ENCODE data around the gene FNDC3B. TPM values are rescaled to one million over a fixed set of nuclear protein-coding genes. Genes with fewer than 3 reads are reported as not detected.

Gene FNDC3B
- total and polyA plus RNA-seq, 2 of the 8 experiments (the other 6 are each of a cell fraction or from before 2014, with no cell fraction given): 14.1 to 44.4 TPM

- Histone ChIP-seq H2AK5ac (ENCODE audit: low read depth, low read length) (no peak overlapping the region), H2BK5ac (ENCODE audit: low read depth, low read length) (no peak overlapping the region), H3K4me2 (ENCODE audit: insufficient read depth in 1 of 2, low read depth in 2 of 2, low read length in 2 of 2) (no peak overlapping the region), H3K23me2 (ENCODE audit: low read depth, low read length) (no peaks in the 10 kb centered on the region), H4K91ac (replicated peaks; ENCODE audit: insufficient read length, low read length) (no peak overlapping the region), H3K9ac (replicated peaks in 1 of 4; ENCODE audit: extremely low read depth in 1 of 4, low read depth in 3 of 4, low read length in 3 of 4) (no peak overlapping the region), H2BK120ac (replicated peaks; ENCODE audit: low read depth, low read length) (no peak overlapping the region), H3K36me3 (ENCODE audit: control insufficient read depth in 2 of 4, insufficient read depth in 4 of 4, low read length in 3 of 4) (peaks cover 0 to 15% (median 6%) of the 10 kb centered on the region in 4 experiments; a peak in 6 of 8 replicates), H3K14ac (ENCODE audit: insufficient read length) (no peak overlapping the region), H3K4ac (replicated peaks; ENCODE audit: insufficient read length, low read depth, low read length) (no peak overlapping the region), H3K27me3 (replicated peaks in 1 of 4; ENCODE audit: control insufficient read depth in 3 of 4, extremely low read depth in 1 of 4, insufficient read depth in 3 of 4, low read length in 3 of 4) (no peaks in the 10 kb centered on the region), H4K5ac (ENCODE audit: insufficient read length, low read depth, low read length) (no peak overlapping the region), H3K4me3 (ENCODE audit: extremely low read depth in 1 of 4, insufficient read depth in 2 of 4, low read depth in 3 of 4, low read length in 4 of 4) (no peak overlapping the region), H3K79me1 (ENCODE audit: low read depth, low read length) (no peaks in the 10 kb centered on the region), H2BK12ac (ENCODE audit: low read depth, low read length) (no peak overlapping the region), H3K79me2 (ENCODE audit: control insufficient read depth in 1 of 2, insufficient read depth in 2 of 2, low read length in 2 of 2) (no peaks in the 10 kb centered on the region), H3K56ac (replicated peaks; ENCODE audit: insufficient read length, low read depth, low read length) (no peak overlapping the region), H2AFZ (ENCODE audit: low read length) (no peak overlapping the region), H3K23ac (ENCODE audit: insufficient read length) (no peak overlapping the region), H4K20me1 (replicated peaks in 1 of 2; ENCODE audit: control insufficient read depth in 1 of 2, insufficient read depth in 2 of 2, low read length in 2 of 2) (no peaks in the 10 kb centered on the region), H2BK20ac (ENCODE audit: low read length) (no peak overlapping the region), H4K8ac (ENCODE audit: extremely low read depth, insufficient read depth, low read length) (no peak overlapping the region), H3K9me3 (ENCODE audit: insufficient read depth in 2 of 2, low read depth in 1 of 2, low read length in 1 of 2) (peaks cover 0 to 4% of the 10 kb centered on the region in 2 experiments; a peak in 1 of 4 replicates), H3K27ac (ENCODE audit: low read depth, low read length) (no peak overlapping the region), H2BK15ac (ENCODE audit: low read length) (no peak overlapping the region), H3K4me1 (replicated peaks in 1 of 4; ENCODE audit: control insufficient read depth in 3 of 4, insufficient read depth in 4 of 4, low read length in 3 of 4) (no peaks in the 10 kb centered on the region), H3K18ac (ENCODE audit: extremely low read depth, low read length) (no peak overlapping the region)
- CTCF ChIA-PET (ENCODE audit: partially characterized antibody): interaction anchor here (1.2 kb wide), 1 partner anchor 116 kb away, joined by 3 read pairs; no protein-coding TSS in a partner anchor
- POLR2A ChIA-PET (ENCODE audit: partially characterized antibody): no interaction called here
- DNase-seq (ENCODE audit: low read depth in 1 of 2, low spot score in 2 of 2) (no peak), FAIRE-seq (no peak)
- TF ChIP-seq FOSL1 (IDR thresholded peaks at IDR 0.05; ENCODE audit: insufficient read depth, low read depth, low read length) (no peak), KDM5A (IDR thresholded peaks at IDR 0.05; ENCODE audit: low read length) (no peak), EP300 (IDR thresholded peaks at IDR 0.05; ENCODE audit: borderline replicate concordance in 1 of 2, low read depth in 2 of 2, low read length in 2 of 2) (no peak), NRF1 (IDR thresholded peaks at IDR 0.05; ENCODE audit: low read depth, low read length) (no peak), SP1 (IDR thresholded peaks at IDR 0.05; ENCODE audit: low read depth, low read length) (no peak), SIX5 (IDR thresholded peaks at IDR 0.05; ENCODE audit: low read depth, low read length) (no peak), KDM1A (IDR thresholded peaks at IDR 0.05; ENCODE audit: borderline replicate concordance, low read length) (no peak), POLR2A (IDR thresholded peaks at IDR 0.05; ENCODE audit: control extremely low read depth in 1 of 2, low read depth in 2 of 2, low read length in 2 of 2) (no peak), ZNF274 (IDR thresholded peaks at IDR 0.05; ENCODE audit: borderline replicate concordance, extremely low read depth, low read length) (no peak), CTBP2 (IDR thresholded peaks at IDR 0.05; ENCODE audit: borderline replicate concordance, insufficient read depth, insufficient read length, low read length) (no peak), NANOG (IDR thresholded peaks at IDR 0.05; ENCODE audit: insufficient read depth, low read depth, low read length, poor library complexity, severe bottlenecking) (no peak), SIN3A (conservative IDR thresholded peaks at IDR 0.05 in 1 of 2, IDR thresholded peaks at IDR 0.05 in 1 of 2; ENCODE audit: low read depth in 1 of 2, low read length in 2 of 2) (no peak), TEAD4 (IDR thresholded peaks at IDR 0.05; ENCODE audit: low read depth, low read length) (no peak), PHF8 (conservative IDR thresholded peaks at IDR 0.05; ENCODE audit: low read depth, low read length) (no peak)
- WGBS, 2 experiments (ENCODE audit: extremely low coverage in 1 of 2, insufficient coverage in 1 of 2, insufficient read length in 1 of 2, insufficient replicate concordance in 2 of 2, low coverage in 1 of 2, low lambda C conversion rate in 2 of 2, missing lambda C conversion rate in 1 of 2): 89% methylated on average over 2 of the region's 2 CpGs; no CpG with 5 or more reads in 1 of the 2 experiments
Observed at GRCh38 chr3:172359996-172360395, 320.6 kb downstream of the FNDC3B start.
